ENCODE measurements around the gene ZNF836. TPM values are rescaled to one million over a fixed set of nuclear protein-coding genes. Genes with fewer than 3 reads are reported as not detected.

Gene ZNF836
- total and polyA plus RNA-seq, 2 experiments from 2014 or later: 2.9 to 9.4 TPM

DNA sequence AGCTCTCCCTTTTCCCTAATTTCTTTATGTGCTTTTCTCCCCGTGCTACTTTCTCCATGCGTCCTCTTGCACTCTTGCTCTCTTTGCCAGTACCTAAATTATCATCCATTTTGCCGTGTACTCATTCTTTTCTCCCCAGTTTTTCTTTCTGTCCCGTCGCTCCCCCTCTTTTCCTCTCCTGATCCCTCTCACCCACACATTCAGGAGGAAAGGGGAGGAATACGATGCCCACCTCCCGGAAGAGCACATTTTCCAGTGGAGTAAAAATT lies 32.5 kb downstream of the ZNF836 start:
- H3K36me3 ChIP-seq (replicated peaks; ENCODE audit: insufficient read depth, low read depth): peaks cover 4% of the 10 kb centered on the region
- 2% methylated on average over 7 of the region's 7 CpGs for WGBS (ENCODE audit: low lambda C conversion rate, missing lambda C conversion rate)
- no peak for DNase-seq (ENCODE audit: low spot score)
- H3K27me3 ChIP-seq: no peaks in the 10 kb centered on the region
- peaks cover 48% of the 10 kb centered on the region for H3K79me2 ChIP-seq
- peak overlapping the region; percentile 96 for H3K27ac ChIP-seq
- peak overlapping the region; percentile 83 for H2AFZ ChIP-seq
- TF ChIP-seq, protein P1, sequence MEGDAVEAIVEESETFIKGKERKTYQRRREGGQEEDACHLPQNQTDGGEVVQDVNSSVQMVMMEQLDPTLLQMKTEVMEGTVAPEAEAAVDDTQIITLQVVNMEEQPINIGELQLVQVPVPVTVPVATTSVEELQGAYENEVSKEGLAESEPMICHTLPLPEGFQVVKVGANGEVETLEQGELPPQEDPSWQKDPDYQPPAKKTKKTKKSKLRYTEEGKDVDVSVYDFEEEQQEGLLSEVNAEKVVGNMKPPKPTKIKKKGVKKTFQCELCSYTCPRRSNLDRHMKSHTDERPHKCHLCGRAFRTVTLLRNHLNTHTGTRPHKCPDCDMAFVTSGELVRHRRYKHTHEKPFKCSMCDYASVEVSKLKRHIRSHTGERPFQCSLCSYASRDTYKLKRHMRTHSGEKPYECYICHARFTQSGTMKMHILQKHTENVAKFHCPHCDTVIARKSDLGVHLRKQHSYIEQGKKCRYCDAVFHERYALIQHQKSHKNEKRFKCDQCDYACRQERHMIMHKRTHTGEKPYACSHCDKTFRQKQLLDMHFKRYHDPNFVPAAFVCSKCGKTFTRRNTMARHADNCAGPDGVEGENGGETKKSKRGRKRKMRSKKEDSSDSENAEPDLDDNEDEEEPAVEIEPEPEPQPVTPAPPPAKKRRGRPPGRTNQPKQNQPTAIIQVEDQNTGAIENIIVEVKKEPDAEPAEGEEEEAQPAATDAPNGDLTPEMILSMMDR (IDR thresholded peaks at IDR 0.05; ENCODE audit: poor library complexity): no peak
- TF ChIP-seq EZH2phosphoT487 (IDR thresholded peaks at IDR 0.05; ENCODE audit: low read depth, severe bottlenecking, unreplicated experiment) (no peak), EZH2 (IDR thresholded peaks at IDR 0.05; ENCODE audit: borderline replicate concordance) (no peak)
- H3K4me1 ChIP-seq (ENCODE audit: insufficient read depth): peaks cover 7% of the 10 kb centered on the region
- peak overlapping the region; percentile 86 for H3K4me2 ChIP-seq
- no peaks in the 10 kb centered on the region for H3K9me2 ChIP-seq (replicated peaks; ENCODE audit: insufficient read depth)
- no peaks in the 10 kb centered on the region for H4K20me1 ChIP-seq (ENCODE audit: insufficient read depth, poor library complexity, severe bottlenecking)
- peaks cover 23% of the 10 kb centered on the region for H3K9me3 ChIP-seq (ENCODE audit: low read depth)
- peak overlapping the region; percentile 87 for H3K4me3 ChIP-seq

DNA sequence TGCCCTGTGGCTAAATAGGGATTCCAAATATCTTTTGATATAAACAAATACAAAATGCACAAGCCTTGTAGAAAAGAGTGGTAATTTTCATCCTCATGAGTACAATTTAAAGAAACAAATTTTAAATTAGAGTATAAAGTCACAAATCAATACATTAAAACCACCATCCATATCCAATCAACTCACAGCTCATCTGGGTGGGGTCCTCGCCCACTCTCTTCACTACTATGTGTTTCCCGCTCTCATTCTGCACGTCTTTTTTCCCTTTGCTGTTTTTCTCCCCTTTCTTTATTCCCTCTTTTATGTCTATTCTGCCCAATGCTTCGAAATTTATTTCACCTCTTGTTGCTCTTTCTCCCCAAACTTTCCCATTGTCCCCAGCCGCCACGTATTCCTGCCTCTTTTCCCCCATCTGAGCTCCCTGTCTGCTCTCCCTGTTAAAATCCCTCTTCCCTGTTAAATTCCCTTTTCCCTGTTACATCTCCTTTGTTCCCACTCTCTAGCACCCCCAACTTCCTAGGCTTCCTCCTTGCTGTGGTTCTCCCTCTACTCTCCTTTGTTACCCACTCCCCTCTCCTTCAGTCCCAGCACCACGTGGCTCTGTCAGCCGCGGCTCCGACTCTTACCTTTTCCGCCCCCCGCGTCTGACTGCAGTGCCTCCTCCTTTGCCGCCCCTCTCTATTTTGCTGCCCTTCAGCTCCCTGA lies 33.0 kb downstream of the ZNF836 start:
- WGBS (ENCODE audit: low lambda C conversion rate, missing lambda C conversion rate): 17% methylated on average over 14 of the region's 14 CpGs
- Histone ChIP-seq H3K4me1 (ENCODE audit: insufficient read depth) (peaks cover 7% of the 10 kb centered on the region), H2AFZ (peak overlapping the region; percentile 83), H3K9me3 (ENCODE audit: low read depth) (peaks cover 26% of the 10 kb centered on the region), H3K27me3 (no peaks in the 10 kb centered on the region), H3K9me2 (replicated peaks; ENCODE audit: insufficient read depth) (no peaks in the 10 kb centered on the region), H3K27ac (peak overlapping the region; percentile 96), H3K79me2 (peaks cover 53% of the 10 kb centered on the region), H3K36me3 (replicated peaks; ENCODE audit: insufficient read depth, low read depth) (peaks cover 4% of the 10 kb centered on the region), H3K4me3 (peak overlapping the region; percentile 87), H3K4me2 (peak overlapping the region; percentile 86), H4K20me1 (ENCODE audit: insufficient read depth, poor library complexity, severe bottlenecking) (no peaks in the 10 kb centered on the region)
- TF ChIP-seq, protein P1 (IDR thresholded peaks at IDR 0.05; ENCODE audit: poor library complexity): no peak
- TF ChIP-seq EZH2phosphoT487 (IDR thresholded peaks at IDR 0.05; ENCODE audit: low read depth, severe bottlenecking, unreplicated experiment): no peak
- TF ChIP-seq EZH2 (IDR thresholded peaks at IDR 0.05; ENCODE audit: borderline replicate concordance): no peak
- DNase-seq (ENCODE audit: low spot score): peak; percentile 57

DNA sequence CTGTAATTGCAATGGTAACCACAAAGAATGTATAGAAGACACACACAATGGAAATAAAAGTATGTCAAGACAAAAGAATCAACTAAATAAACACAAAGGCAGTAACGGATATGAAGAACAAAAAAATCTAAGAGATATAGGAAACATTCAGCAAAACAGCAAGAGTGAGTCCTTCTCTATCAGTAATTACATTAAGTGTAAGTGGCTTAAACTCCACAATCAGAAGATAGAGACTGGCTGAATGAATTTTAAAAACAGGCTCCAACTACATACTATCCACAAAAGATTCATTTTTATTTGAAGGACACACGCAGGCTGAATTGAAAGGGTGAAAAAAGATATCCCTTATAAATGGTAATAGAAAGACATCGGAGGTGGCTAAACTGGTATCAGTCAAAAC lies 51.1 kb downstream of the ZNF836 start:
- H3K9me2 ChIP-seq (replicated peaks; ENCODE audit: insufficient read depth): no peaks in the 10 kb centered on the region
- no peak for DNase-seq (ENCODE audit: low spot score)
- peaks cover 7% of the 10 kb centered on the region for H3K79me2 ChIP-seq
- TF ChIP-seq EZH2 (IDR thresholded peaks at IDR 0.05; ENCODE audit: borderline replicate concordance) (no peak), EZH2phosphoT487 (IDR thresholded peaks at IDR 0.05; ENCODE audit: low read depth, severe bottlenecking, unreplicated experiment) (no peak)
- TF ChIP-seq, protein P1 (IDR thresholded peaks at IDR 0.05; ENCODE audit: poor library complexity): no peak
- WGBS (ENCODE audit: low lambda C conversion rate, missing lambda C conversion rate): 97% methylated on average over 3 of the region's 3 CpGs
- H3K27me3 ChIP-seq: no peaks in the 10 kb centered on the region
- peaks cover 90% of the 10 kb centered on the region for H3K9me3 ChIP-seq (ENCODE audit: low read depth)
- H3K36me3 ChIP-seq (replicated peaks; ENCODE audit: insufficient read depth, low read depth): peaks cover 48% of the 10 kb centered on the region
- H2AFZ ChIP-seq: no peak overlapping the region
- H3K4me1 ChIP-seq (ENCODE audit: insufficient read depth): no peaks in the 10 kb centered on the region
- no peak overlapping the region for H3K4me2 ChIP-seq
- no peak overlapping the region for H3K27ac ChIP-seq
- H4K20me1 ChIP-seq (ENCODE audit: insufficient read depth, poor library complexity, severe bottlenecking): no peaks in the 10 kb centered on the region
- no peak overlapping the region for H3K4me3 ChIP-seq

All from hepatocyte (in vitro differentiated cells).